GM12891 (cell line): ENCODE results near the gene SORCS2.

Experiments used
- PAX5 ChIP-seq: IDR thresholded peaks from 2 replicates; pipeline ENCODE4 v1.6.1; 2011; ENCODE audit warnings: low read length, moderate library complexity, mild to moderate bottlenecking; ENCODE audit not compliant: insufficient read depth, severe bottlenecking
- POLR2A ChIP-seq: IDR thresholded peaks from 2 replicates; pipeline ENCODE4 v1.6.1; 2011; ENCODE audit warnings: low read depth, low read length, control low read depth
- POLR2AphosphoS5 ChIP-seq: IDR thresholded peaks from 2 replicates; pipeline ENCODE4 v1.6.1; 2011; ENCODE audit warnings: low read depth, low read length, control low read depth
- POU2F2 ChIP-seq: IDR thresholded peaks from 2 replicates; pipeline ENCODE4 v1.6.1; 2011; ENCODE audit warnings: low read depth, mild to moderate bottlenecking, control low read depth, low read length, moderate library complexity
- SPI1 ChIP-seq: IDR thresholded peaks from 2 replicates; pipeline ENCODE4 v1.6.1; 2011; ENCODE audit warnings: low read depth, low read length, control low read depth
- TAF1 ChIP-seq: IDR thresholded peaks from 2 replicates; pipeline ENCODE4 v1.6.1; 2011; ENCODE audit warnings: low read depth, low read length, control low read depth

DNA sequence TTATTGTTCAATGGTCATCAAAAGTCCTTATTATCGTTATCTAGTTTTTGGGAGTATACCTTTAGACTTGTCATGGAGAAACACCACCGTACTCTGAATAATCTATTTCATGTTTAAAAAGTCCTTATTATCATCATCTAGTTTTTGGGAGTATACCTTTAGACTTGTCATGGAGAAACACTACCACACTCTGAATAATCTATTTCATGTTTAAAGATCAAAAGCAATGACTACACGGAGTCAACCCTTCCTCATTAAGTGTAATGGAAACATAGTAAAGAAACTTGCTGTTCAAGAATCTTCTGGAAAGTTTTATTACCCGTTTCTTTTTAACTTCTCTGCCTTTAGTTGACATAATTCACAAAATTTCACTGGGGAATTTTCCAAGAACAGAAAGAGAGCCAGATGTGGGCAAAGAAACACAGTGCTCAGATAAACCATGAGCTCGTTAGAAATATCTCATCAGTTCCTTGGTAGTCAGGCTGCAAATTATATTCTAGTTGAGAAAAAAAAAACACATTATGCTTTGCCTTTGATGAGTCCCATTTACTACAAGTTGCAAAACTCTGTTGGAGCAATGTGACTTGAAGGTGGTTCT, 588.5 kb downstream of the SORCS2 start:
- TF ChIP-seq POLR2A, result no peak
- TF ChIP-seq POLR2AphosphoS5, result no peak
- TF ChIP-seq TAF1, result no peak
- no peak for TF ChIP-seq POU2F2
- no peak for TF ChIP-seq SPI1
- TF ChIP-seq PAX5, result no peak
